ENCODE measurements around the gene KRTAP9-7.

Gene KRTAP9-7

DNA sequence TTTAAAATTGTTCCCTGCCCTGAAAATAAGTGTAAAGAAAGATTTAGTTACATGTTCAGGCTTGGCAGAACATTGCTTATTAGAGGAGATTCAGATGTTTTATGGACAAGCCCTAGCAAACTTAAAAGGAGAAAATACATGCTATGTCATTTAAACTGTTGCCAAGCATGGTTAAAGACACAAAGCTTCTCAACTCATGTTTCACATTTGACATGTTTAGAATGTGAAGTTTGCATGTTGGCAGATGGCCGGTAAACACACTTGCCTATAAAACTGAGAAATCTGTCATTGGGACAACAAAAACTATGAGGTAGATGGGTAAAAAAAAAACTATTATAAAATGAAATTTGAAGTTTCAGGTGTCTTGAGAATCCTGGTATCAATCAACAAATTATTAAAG, 21.3 kb downstream of the KRTAP9-7 start:
- DNase-seq (ENCODE audit: low spot score), result no peak

DNA sequence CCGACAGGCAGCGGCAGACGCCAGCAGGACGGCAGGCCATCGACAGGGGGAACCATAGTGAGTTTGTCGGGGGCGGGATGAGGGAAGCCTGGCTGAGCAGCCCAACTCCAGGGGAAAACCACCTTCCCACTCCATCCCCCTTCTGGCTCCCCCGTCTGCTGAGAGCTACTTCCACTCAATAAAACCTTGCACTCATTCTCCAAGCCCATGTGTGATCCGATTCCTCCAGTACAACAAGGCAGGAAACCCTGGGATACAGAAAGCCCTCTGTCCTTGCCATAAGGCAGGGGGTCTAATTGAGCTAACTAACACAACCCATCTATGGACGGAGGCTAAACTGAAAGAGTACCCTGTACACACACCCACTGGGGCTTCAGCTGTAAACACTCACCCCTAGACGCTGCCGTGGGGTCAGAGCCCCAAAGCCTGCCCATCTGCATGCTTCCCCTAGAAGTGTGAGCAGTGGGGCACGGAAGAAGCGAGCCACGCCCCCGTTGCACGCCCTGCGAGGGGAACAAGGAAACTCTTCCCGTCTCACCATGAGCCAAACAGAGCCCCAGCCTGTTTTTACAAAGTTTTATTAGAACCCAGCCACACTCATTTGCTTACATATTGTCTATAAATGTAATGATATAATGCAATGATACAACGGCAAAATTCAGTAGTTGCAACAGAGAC, 23.1 kb downstream of the KRTAP9-7 start:
- DNase-seq (ENCODE audit: low spot score), result no peak
- TF ChIP-seq, protein P1, sequence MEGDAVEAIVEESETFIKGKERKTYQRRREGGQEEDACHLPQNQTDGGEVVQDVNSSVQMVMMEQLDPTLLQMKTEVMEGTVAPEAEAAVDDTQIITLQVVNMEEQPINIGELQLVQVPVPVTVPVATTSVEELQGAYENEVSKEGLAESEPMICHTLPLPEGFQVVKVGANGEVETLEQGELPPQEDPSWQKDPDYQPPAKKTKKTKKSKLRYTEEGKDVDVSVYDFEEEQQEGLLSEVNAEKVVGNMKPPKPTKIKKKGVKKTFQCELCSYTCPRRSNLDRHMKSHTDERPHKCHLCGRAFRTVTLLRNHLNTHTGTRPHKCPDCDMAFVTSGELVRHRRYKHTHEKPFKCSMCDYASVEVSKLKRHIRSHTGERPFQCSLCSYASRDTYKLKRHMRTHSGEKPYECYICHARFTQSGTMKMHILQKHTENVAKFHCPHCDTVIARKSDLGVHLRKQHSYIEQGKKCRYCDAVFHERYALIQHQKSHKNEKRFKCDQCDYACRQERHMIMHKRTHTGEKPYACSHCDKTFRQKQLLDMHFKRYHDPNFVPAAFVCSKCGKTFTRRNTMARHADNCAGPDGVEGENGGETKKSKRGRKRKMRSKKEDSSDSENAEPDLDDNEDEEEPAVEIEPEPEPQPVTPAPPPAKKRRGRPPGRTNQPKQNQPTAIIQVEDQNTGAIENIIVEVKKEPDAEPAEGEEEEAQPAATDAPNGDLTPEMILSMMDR (IDR thresholded peaks at IDR 0.05; ENCODE audit: extremely low read depth, missing control alignments), result no peak

More for the DNA sequence above, 21.3 kb downstream of the KRTAP9-7 start:
- TF ChIP-seq, protein P1 (IDR thresholded peaks at IDR 0.05; ENCODE audit: extremely low read depth, missing control alignments), result no peak

DNA sequence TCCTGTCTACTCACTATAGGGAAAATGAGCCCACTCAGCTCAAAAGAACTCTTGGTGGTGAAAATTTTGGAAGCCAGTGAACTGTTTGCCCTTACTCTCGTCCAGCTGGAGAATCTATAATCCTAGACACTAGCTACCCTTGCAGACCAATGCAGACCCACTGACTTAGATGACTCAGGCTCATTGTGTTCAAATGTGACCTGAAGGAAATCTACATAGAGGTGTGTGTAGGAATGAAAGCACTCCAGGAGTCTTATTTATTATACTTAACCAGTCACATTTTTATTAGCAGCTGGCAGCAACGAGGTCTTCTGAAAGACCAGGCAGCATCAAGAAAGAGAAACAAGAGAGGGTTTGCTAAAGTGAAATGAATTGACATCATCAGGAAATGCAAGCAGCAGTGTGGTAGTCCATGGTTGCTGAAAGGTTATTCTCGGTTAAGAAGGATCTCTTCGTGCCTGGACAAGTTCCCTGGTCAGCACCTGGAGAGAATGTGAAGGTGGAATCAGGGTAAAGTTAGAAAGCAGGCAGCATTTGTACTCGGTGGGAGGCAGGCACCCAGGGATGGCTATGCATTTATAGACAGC, 25.8 kb downstream of the KRTAP9-7 start:
- TF ChIP-seq, protein P1 (IDR thresholded peaks at IDR 0.05; ENCODE audit: extremely low read depth, missing control alignments), result no peak
- no peak for DNase-seq (ENCODE audit: low spot score)

DNA sequence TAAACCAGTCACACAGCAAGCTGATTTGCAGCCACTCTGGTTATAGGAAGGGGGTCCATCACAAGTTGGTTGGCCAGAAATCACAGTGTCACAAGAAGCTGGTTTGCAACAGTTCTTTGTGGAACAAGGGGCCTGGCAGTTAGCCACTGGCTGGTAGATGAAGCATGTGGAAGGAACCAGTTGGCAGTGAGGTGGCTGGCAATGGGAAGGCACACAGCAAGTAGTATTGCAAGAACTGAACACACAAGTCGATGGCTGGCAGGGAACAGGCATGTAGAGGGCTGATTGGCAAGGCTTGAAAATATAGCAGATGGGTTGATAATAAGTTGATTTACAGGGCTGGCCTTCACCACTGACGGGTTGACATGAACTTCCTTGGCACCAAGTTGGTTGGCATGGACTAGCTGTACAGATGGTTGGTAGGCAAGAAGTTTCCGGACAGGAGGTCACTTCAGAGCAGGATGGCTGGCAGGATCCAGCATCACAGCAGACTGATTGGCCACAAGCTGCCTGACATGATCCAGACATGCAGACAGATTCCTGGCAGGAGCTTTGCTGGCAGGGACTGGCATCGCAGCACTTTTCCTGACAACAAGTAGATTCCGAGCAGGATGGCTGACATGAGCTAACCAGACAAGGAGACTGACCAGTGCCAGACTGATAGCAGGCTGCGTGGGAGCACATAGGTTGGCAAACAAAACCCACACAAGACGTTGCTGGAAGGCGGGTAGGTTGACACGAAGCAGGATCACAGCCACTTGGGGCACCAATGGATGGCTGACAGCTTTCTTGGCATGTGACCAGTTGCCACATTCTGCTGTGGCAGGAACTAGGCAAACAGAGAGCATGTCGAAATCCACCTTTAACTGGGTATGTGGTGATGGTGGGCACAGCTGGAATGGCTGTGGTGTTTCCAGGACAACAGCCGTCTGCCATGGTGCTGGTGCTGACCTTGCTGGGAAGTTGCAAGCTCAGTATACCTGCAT, 26.7 kb downstream of the KRTAP9-7 start, which contains the start of gene KRTAP29-1:
Gene KRTAP29-1, minus strand, starts transcription at position 936 of the 986 bp plus-strand sequence. Its CDS starts 0 bp downstream, at position 936.
- TF ChIP-seq, protein P1 (IDR thresholded peaks at IDR 0.05; ENCODE audit: extremely low read depth, missing control alignments), result no peak
- no peak for DNase-seq (ENCODE audit: low spot score)

DNA sequence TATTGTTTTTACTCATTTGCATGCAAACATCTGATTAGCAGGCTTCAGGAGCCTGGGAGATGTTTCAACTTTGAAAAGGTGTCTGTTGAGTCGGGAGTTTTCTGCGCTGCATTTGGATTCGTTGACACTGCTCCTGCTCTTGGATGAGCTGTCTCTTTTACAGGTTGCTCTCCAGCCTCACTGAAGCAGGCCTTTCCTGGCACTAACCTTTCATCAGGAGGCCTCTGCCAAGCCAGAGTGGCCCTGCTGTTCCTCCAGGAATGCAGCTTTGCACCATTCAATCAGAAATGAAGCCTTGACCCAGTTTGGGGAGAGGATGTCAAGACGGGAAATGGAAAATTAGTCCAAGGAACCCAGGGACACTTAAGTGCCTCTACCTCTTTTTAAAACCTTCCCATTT, 27.5 kb downstream of the KRTAP9-7 start:
- TF ChIP-seq, protein P1 (IDR thresholded peaks at IDR 0.05; ENCODE audit: extremely low read depth, missing control alignments), result no peak
- no peak for DNase-seq (ENCODE audit: low spot score)

DNA sequence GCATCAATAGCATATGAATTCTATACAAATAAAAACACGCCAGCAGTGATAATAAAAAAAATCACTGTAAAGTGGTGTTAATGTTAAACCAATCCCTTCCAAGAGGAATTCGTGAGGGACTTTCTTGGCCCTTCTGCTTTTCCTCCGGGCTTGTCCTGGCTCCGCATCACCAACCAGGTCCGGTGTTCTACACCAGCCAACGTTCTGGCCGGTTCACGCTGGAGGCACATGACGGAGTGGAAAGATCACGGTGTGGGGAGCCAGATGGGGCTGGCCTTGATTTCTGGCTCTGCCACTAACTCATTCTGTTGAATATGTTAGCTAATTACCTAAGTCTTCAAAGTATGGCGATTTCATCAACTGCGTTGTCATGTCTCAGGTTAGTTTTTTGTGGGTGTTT, 28.6 kb downstream of the KRTAP9-7 start:
- DNase-seq (ENCODE audit: low spot score), result no peak
- TF ChIP-seq, protein P1 (IDR thresholded peaks at IDR 0.05; ENCODE audit: extremely low read depth, missing control alignments), result no peak

Measured in GM20000 (cell line).